Mesenchymal stem cell (in vitro differentiated cells and primary cell): ENCODE results near the gene RYR1.

Source experiments
- DNase-seq: peaks from one replicate; pipeline ENCODE4 v3.0.0-alpha.2; 2013
- H2AFZ ChIP-seq: one replicate; pipeline ENCODE4 v1.6.1; 2013; ENCODE audit warnings: low read depth, mild to moderate bottlenecking, control low read depth, inconsistent platforms, low read length, moderate library complexity
- H2AK5ac ChIP-seq: 2 replicates; pipeline ENCODE4 v1.6.1; 2013; ENCODE audit warnings: low read length, moderate library complexity, mild to moderate bottlenecking, inconsistent platforms; ENCODE audit not compliant: severe bottlenecking
- H2BK120ac ChIP-seq: one replicate; pipeline ENCODE4 v1.6.1; 2013; ENCODE audit warnings: low read depth, mild to moderate bottlenecking, inconsistent platforms, low read length, moderate library complexity
- H2BK12ac ChIP-seq, 2 experiments: one replicate each; pipeline ENCODE4 v1.6.1; 2013; ENCODE audit warnings: inconsistent platforms in 2 of 2, low read length in 2 of 2, mild to moderate bottlenecking in 2 of 2, moderate library complexity in 2 of 2, control low read depth in 1 of 2
- H2BK15ac ChIP-seq: one replicate; pipeline ENCODE4 v1.6.1; 2013; ENCODE audit warnings: mild to moderate bottlenecking, low read depth, inconsistent platforms; ENCODE audit not compliant: poor library complexity, severe bottlenecking
- H2BK5ac ChIP-seq: 2 replicates; pipeline ENCODE4 v1.6.1; 2013; ENCODE audit warnings: low read depth, mild to moderate bottlenecking, low read length, control low read depth, inconsistent platforms; ENCODE audit not compliant: poor library complexity, severe bottlenecking
- H3K14ac ChIP-seq, 2 experiments: one replicate each; pipeline ENCODE4 v1.6.1; 2013; ENCODE audit warnings: inconsistent platforms in 2 of 2, low read length in 2 of 2, control low read depth in 1 of 2, mild to moderate bottlenecking in 1 of 2, moderate library complexity in 1 of 2
- H3K18ac ChIP-seq, 2 experiments: one replicate each; pipeline ENCODE4 v1.6.1; 2013; ENCODE audit warnings: inconsistent platforms in 2 of 2, low read length in 2 of 2, control low read depth in 1 of 2, low read depth in 1 of 2, mild to moderate bottlenecking in 1 of 2
- H3K23ac ChIP-seq, 2 experiments: one replicate each; pipeline ENCODE4 v1.6.1; 2013; ENCODE audit warnings: inconsistent platforms in 2 of 2, low read length in 2 of 2, mild to moderate bottlenecking in 2 of 2, moderate library complexity in 2 of 2, control low read depth in 1 of 2
- H3K27ac ChIP-seq: 2 replicates; pipeline ENCODE4 v1.5.1; 2013; ENCODE audit warnings: mild to moderate bottlenecking, moderate library complexity, low read length, control low read depth, inconsistent platforms; ENCODE audit not compliant: poor library complexity, severe bottlenecking
- H3K27me3 ChIP-seq, 2 experiments: 2 replicates each; pipeline versions ENCODE4 v1.6.1 to v1.7.0; 2013; ENCODE audit warnings: low read length in 2 of 2, mild to moderate bottlenecking in 2 of 2, moderate library complexity in 2 of 2, control low read depth in 1 of 2, inconsistent platforms in 1 of 2; ENCODE audit not compliant: control insufficient read depth in 1 of 2, insufficient read depth in 1 of 2
- H3K36me3 ChIP-seq, 2 experiments: 2 replicates each; pipeline versions ENCODE4 v1.6.1 to v1.7.0; 2013; ENCODE audit warnings: low read length in 2 of 2, control low read depth in 1 of 2, inconsistent platforms in 1 of 2, low read depth in 1 of 2, mild to moderate bottlenecking in 1 of 2; ENCODE audit not compliant: insufficient read depth in 2 of 2, control insufficient read depth in 1 of 2
- H3K4ac ChIP-seq, 2 experiments: one replicate each; pipeline ENCODE4 v1.6.1; 2013; ENCODE audit warnings: inconsistent platforms in 2 of 2, low read length in 2 of 2, mild to moderate bottlenecking in 2 of 2, moderate library complexity in 2 of 2, control low read depth in 1 of 2, low read depth in 1 of 2
- H3K4me1 ChIP-seq: 2 replicates; pipeline ENCODE4 v1.6.1; 2013; ENCODE audit warnings: low read depth, low read length, control low read depth; ENCODE audit not compliant: control insufficient read depth, insufficient read depth
- H3K4me2 ChIP-seq: 2 replicates; pipeline ENCODE4 v1.6.1; 2013; ENCODE audit warnings: low read length, mild to moderate bottlenecking, inconsistent platforms; ENCODE audit not compliant: poor library complexity, severe bottlenecking
- H3K4me3 ChIP-seq, 2 experiments: 2 replicates each; pipeline versions ENCODE4 v1.5.1 to v1.7.0; 2013; ENCODE audit warnings: low read length in 2 of 2, mild to moderate bottlenecking in 2 of 2, control low read depth in 1 of 2, low read depth in 1 of 2; ENCODE audit not compliant: insufficient read depth in 1 of 2
- H3K79me1 ChIP-seq: replicated peaks from 2 replicates; pipeline ENCODE4 v1.6.1; 2013; ENCODE audit warnings: mild to moderate bottlenecking, control low read depth, low read length, inconsistent platforms; ENCODE audit not compliant: poor library complexity, severe bottlenecking
- H3K9ac ChIP-seq: 2 replicates; pipeline ENCODE4 v1.7.0; 2013; ENCODE audit warnings: mild to moderate bottlenecking, low read length, moderate library complexity
- H3K9me3 ChIP-seq: 2 replicates; pipeline ENCODE4 v1.7.0; 2013; ENCODE audit warnings: mild to moderate bottlenecking, low read length; ENCODE audit not compliant: control insufficient read depth
- H4K8ac ChIP-seq: one replicate; pipeline ENCODE4 v1.6.1; 2013; ENCODE audit warnings: inconsistent platforms, mild to moderate bottlenecking, low read length, moderate library complexity
- H4K91ac ChIP-seq: one replicate; pipeline ENCODE4 v1.6.1; 2013; ENCODE audit warnings: mild to moderate bottlenecking, low read length, inconsistent platforms
- WGBS: methylation state at CpG from one replicate; pipeline ENCODE4 v1.1.7; 2013; ENCODE audit warnings: mixed read lengths; 5-methylcytosine and 5-hydroxymethylcytosine counted together

RYR1 gene

GRCh38 chr19:38466050-38466449 is 32.6 kb downstream of the RYR1 start:
- H2BK5ac ChIP-seq = no peak overlapping the region
- H3K36me3 ChIP-seq = no peaks in the 10 kb centered on the region
- no peak overlapping the region for H2AK5ac ChIP-seq
- H3K27me3 ChIP-seq = peaks cover 6 to 8% of the 10 kb centered on the region in 2 experiments
- H2BK15ac ChIP-seq = no peak overlapping the region
- WGBS = 94% methylated on average over 26 of the region's 26 CpGs
- H2BK120ac ChIP-seq = no peak overlapping the region
- no peak overlapping the region for H4K8ac ChIP-seq
- H2BK12ac ChIP-seq = no peak overlapping the region
- no peaks in the 10 kb centered on the region for H3K79me1 ChIP-seq
- no peak overlapping the region for H3K14ac ChIP-seq
- H3K27ac ChIP-seq = no peak overlapping the region
- H4K91ac ChIP-seq = no peak overlapping the region
- H3K4me1 ChIP-seq = no peaks in the 10 kb centered on the region
- no peak overlapping the region for H2AFZ ChIP-seq
- H3K4ac ChIP-seq = no peak overlapping the region
- no peak overlapping the region for H3K9ac ChIP-seq
- no peak overlapping the region for H3K23ac ChIP-seq
- no peak overlapping the region for H3K18ac ChIP-seq
- H3K4me2 ChIP-seq = no peak overlapping the region
- no peak overlapping the region for H3K4me3 ChIP-seq
- DNase-seq = no peak
- H3K9me3 ChIP-seq = peaks cover 7% of the 10 kb centered on the region

DNA sequence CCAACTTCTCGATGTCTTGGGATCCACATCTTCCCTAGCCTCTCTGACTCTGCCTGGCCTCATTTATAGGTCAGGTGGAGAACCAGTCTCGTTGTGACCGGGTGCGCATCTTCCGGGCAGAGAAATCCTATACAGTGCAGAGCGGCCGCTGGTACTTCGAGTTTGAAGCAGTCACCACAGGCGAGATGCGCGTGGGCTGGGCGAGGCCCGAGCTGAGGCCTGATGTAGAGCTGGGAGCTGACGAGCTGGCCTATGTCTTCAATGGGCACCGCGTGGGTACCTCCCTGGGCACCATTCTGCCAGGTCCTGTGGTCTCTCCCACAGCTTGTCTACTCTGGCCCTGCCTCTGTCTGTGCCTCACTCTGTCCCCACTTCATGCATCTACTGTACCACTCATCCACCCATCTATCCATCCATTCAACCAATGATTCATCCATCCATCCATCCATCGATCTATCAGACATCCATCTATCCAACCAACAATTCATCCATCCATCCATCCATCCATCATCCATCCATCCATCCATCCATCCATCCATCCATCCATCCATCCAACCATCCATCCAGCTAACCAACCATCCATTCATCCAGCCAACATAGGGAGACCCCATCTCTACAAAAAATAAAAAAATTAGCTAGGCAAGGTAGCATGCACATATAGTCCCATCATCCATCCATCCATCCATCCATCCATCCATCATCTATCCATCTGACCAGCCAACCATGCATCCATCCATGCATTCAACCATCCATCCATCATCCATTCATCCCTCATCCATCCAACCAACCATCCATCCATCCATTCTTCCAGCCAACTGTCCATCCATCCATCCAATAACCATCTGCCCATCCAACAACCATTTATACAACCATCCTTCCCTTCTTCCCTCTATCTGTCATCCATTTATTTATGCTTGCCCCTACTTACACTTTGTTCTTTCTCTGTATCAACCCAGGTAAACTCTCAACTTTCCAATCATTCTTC is 34.3 kb downstream of the RYR1 start:
- H3K14ac ChIP-seq = no peak overlapping the region

DNA sequence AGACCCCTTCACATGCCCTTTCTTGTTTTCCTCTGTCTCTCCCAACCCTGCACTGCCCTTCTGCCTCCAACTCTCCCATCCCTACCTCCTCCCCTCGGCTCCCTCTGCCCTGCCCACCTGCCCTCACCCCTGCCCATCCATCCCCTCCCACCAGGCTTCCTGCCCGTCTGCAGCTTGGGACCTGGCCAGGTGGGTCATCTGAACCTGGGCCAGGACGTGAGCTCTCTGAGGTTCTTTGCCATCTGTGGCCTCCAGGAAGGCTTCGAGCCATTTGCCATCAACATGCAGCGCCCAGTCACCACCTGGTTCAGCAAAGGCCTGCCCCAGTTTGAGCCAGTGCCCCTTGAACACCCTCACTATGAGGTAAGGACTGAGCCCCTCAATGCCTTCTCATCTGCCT is 35.7 kb downstream of the RYR1 start:
- Histone ChIP-seq H4K91ac (no peak overlapping the region), H3K27me3 (peaks cover 9 to 11% of the 10 kb centered on the region in 2 experiments), H3K23ac (no peak overlapping the region), H3K18ac (no peak overlapping the region), H3K9ac (no peak overlapping the region), H2AK5ac (no peak overlapping the region), H3K4me3 (no peak overlapping the region), H2BK120ac (no peak overlapping the region), H2BK5ac (no peak overlapping the region), H3K4me2 (no peak overlapping the region), H2BK15ac (no peak overlapping the region), H3K4me1 (peaks cover 2% of the 10 kb centered on the region), H4K8ac (no peak overlapping the region), H3K27ac (no peak overlapping the region), H2BK12ac (no peak overlapping the region), H3K79me1 (no peaks in the 10 kb centered on the region), H2AFZ (no peak overlapping the region), H3K9me3 (peaks cover 7% of the 10 kb centered on the region), H3K4ac (no peak overlapping the region), H3K36me3 (no peaks in the 10 kb centered on the region), H3K14ac (no peak overlapping the region)
- 55% methylated on average over 5 of the region's 5 CpGs for WGBS
- no peak for DNase-seq

More for the DNA sequence above, 34.3 kb downstream of the RYR1 start:
- Histone ChIP-seq H2AK5ac (no peak overlapping the region), H3K18ac (no peak overlapping the region), H3K4ac (no peak overlapping the region), H3K36me3 (no peaks in the 10 kb centered on the region), H3K27me3 (peaks cover 9 to 11% of the 10 kb centered on the region in 2 experiments), H2AFZ (no peak overlapping the region), H3K4me2 (no peak overlapping the region), H4K8ac (no peak overlapping the region), H2BK15ac (no peak overlapping the region), H2BK5ac (no peak overlapping the region), H3K9me3 (peaks cover 7% of the 10 kb centered on the region), H3K4me1 (no peaks in the 10 kb centered on the region), H3K79me1 (no peaks in the 10 kb centered on the region), H2BK120ac (no peak overlapping the region), H2BK12ac (no peak overlapping the region), H4K91ac (no peak overlapping the region), H3K4me3 (no peak overlapping the region), H3K27ac (no peak overlapping the region), H3K23ac (no peak overlapping the region), H3K9ac (no peak overlapping the region)
- 82% methylated on average over 17 of the region's 17 CpGs for WGBS
- DNase-seq = no peak

- Histone ChIP-seq H3K4me2 (no peak overlapping the region), H3K4ac (no peak overlapping the region), H2BK5ac (no peak overlapping the region), H2AFZ (no peak overlapping the region), H2BK12ac (no peak overlapping the region), H3K23ac (no peak overlapping the region), H3K4me3 (no peak overlapping the region), H3K27ac (no peak overlapping the region), H3K18ac (no peak overlapping the region), H3K27me3 (peaks cover 11 to 19% of the 10 kb centered on the region in 2 experiments), H2BK15ac (no peak overlapping the region), H3K9me3 (peaks cover 7% of the 10 kb centered on the region), H3K36me3 (no peaks in the 10 kb centered on the region), H3K4me1 (peaks cover 2% of the 10 kb centered on the region), H3K9ac (no peak overlapping the region), H2AK5ac (no peak overlapping the region), H2BK120ac (no peak overlapping the region), H3K14ac (no peak overlapping the region), H4K91ac (peak overlapping the region; percentile 68), H4K8ac (no peak overlapping the region), H3K79me1 (no peaks in the 10 kb centered on the region)
- 82% methylated on average over 12 of the region's 12 CpGs for WGBS
- DNase-seq = no peak
These were observed 37.4 kb downstream of the RYR1 start for GRCh38 chr19:38470788-38471480.
